ENCODE measurements around the gene CLDND2.

The CLDND2 gene

DNA sequence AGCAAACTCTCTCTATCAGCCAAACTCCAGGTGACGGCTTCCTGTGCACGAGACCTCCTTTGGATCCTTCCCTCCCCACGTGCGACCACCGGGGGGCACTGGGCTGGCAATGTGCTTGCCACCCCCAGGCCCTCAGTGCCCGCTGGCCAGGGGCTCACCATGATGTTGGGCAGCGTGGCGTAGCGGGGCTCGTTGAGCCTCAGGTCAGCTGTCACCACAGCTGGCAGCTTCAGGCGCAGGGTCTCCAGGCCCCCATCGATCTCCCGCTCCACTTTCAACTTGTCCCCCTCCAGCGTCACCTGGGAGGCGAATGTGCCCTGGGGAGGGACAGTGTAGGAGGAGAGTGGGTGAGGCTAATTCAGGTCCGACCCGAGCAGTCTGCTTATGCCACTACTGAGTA, 22.1 kb downstream of the CLDND2 start:
- in situ Hi-C loops (cut with HindIII; ENCODE audit: low pct_ligation_motif_present, low sequenced_read_pairs): no loop called here
- no peak overlapping the region for H3K27ac ChIP-seq
- H3K36me3 ChIP-seq (replicated peaks): peaks cover 6% of the 10 kb centered on the region
- H3K27me3 ChIP-seq (replicated peaks): no peaks in the 10 kb centered on the region
- no peak overlapping the region for H3K4me3 ChIP-seq (ENCODE audit: low read depth, low read length)
- TF ChIP-seq, protein P1, sequence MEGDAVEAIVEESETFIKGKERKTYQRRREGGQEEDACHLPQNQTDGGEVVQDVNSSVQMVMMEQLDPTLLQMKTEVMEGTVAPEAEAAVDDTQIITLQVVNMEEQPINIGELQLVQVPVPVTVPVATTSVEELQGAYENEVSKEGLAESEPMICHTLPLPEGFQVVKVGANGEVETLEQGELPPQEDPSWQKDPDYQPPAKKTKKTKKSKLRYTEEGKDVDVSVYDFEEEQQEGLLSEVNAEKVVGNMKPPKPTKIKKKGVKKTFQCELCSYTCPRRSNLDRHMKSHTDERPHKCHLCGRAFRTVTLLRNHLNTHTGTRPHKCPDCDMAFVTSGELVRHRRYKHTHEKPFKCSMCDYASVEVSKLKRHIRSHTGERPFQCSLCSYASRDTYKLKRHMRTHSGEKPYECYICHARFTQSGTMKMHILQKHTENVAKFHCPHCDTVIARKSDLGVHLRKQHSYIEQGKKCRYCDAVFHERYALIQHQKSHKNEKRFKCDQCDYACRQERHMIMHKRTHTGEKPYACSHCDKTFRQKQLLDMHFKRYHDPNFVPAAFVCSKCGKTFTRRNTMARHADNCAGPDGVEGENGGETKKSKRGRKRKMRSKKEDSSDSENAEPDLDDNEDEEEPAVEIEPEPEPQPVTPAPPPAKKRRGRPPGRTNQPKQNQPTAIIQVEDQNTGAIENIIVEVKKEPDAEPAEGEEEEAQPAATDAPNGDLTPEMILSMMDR (IDR thresholded peaks at IDR 0.05; ENCODE audit: low read depth, low read length, missing control alignments): peak; percentile 13
- no peak for DNase-seq

DNA sequence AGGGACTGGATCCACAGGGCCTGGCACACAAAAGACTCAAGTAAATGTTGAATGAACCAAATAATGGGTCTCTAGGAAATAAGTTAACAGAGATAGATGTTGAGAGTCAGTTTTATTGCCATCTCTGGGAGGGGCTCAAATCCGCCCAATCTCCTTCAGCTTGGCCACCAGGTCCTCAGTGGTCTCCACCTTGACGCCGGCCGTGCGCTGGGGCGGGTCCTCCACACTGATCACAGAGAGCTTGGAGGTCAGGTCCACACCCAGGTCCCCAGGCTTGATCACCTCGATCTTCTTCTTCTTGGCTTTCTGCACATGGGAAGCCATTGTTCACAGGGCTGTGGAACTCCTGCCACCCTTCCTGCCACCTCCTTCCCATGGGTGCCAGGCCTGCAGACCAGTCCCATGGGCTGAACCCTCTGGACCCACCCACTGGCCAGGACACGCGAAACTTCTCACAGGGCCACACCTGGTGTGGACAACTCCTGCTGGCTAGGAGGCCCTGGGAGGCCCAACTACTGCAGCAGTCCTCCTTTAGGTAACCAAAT, 23.7 kb downstream of the CLDND2 start:
- Histone ChIP-seq H3K27ac (no peak overlapping the region), H3K4me3 (ENCODE audit: low read depth, low read length) (no peak overlapping the region), H3K36me3 (replicated peaks) (no peaks in the 10 kb centered on the region)

DNA sequence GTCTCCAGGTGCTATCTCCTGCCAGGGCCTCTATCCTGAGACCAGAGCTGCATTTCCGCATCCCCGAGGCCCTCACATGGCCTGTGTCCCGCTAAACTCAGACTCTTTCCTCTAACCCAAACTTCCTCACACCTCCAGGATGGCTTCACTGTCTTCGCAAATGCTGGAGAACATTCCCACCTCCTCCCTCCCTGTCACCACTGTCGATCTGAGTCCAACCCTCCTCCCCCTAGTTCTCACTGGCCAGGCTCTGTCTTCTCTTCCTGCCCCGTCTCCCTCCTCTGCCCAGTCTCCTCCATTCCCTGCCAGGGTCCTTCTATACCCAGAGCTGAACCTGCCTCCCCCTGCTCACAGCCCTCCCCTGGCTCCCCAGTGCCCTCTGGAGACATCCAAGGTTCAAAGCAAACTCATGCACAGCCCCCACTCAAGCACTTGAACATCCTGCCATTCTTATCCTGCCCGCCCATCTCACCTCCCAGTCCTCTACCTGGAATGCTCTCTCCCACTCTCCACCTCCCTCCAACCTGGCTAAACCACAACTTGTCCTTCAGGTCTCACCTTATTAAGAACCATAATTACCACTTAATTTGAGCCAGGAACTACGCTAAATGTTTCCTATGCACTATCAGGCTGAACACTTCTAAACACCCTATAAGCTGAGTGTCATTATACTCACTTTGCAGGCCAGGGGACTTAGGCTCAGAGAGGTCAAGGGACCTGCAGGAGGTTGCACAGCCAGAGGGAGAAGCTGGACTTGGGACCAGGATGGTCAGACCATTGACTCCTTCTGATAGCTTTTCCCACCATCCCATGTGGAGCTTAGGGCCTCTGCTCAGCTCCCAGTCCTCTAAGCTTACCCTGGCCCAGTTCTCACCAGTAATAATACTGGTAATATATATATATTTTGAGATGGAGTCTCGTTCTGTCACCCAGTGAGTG, 25.9 kb downstream of the CLDND2 start:
- Histone ChIP-seq H3K36me3 (replicated peaks) (no peaks in the 10 kb centered on the region), H3K27ac (no peak overlapping the region), H3K4me3 (ENCODE audit: low read depth, low read length) (no peak overlapping the region), H3K27me3 (replicated peaks) (no peaks in the 10 kb centered on the region)
- no peak for DNase-seq
- in situ Hi-C loops (cut with HindIII; ENCODE audit: low pct_ligation_motif_present, low sequenced_read_pairs): no loop called here
- TF ChIP-seq, protein P1 (IDR thresholded peaks at IDR 0.05; ENCODE audit: low read depth, low read length, missing control alignments): no peak

More for the DNA sequence above, 23.7 kb downstream of the CLDND2 start:
- in situ Hi-C loops (cut with HindIII; ENCODE audit: low pct_ligation_motif_present, low sequenced_read_pairs): no loop called here
- no peak for DNase-seq
- TF ChIP-seq, protein P1 (IDR thresholded peaks at IDR 0.05; ENCODE audit: low read depth, low read length, missing control alignments): no peak
- no peaks in the 10 kb centered on the region for H3K27me3 ChIP-seq (replicated peaks)

DNA sequence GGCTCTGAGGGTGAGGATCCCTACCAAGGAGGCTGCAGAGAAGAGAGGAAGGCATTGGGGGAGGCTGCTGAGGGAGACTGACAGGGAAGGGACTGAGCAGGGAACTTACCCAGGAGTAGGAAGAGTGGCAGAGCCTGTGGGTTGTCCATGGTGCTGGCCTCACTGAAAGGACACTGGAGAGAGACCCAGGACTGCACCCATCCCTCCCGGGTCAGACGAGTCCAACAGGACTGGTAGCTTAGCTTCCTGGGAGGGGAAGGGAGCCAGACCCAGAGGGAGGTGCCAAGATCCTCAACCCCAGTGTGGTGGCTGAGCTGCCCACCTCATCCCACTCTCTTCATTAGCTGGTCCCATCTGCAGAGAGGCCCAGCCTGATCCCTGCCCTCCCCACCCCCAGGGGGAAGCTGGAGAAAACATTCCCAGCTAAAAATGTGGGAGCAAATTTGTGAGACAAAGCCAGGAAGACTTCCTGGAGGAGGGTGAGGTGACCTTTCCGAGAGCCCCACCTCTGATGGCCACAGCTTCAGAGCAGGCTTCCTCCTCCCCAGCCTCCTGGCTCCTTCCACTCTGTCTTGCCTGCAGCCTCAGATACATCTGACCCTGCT, 26.7 kb downstream of the CLDND2 start, which contains the start of gene VSIG10L:
VSIG10L (minus strand) TSS at position 164 of the 605 bp plus-strand sequence; CDS start at position 149, 15 bp downstream.
- Histone ChIP-seq H3K4me3 (ENCODE audit: low read depth, low read length) (no peak within 1 kb of the TSS), H3K27me3 (replicated peaks) (no peaks in the 10 kb centered on the region), H3K36me3 (replicated peaks) (no peaks in the 10 kb centered on the region), H3K27ac (no peak within 1 kb of the TSS)
- DNase-seq: no peak
- in situ Hi-C loops (cut with HindIII; ENCODE audit: low pct_ligation_motif_present, low sequenced_read_pairs): no loop called here
- TF ChIP-seq, protein P1 (IDR thresholded peaks at IDR 0.05; ENCODE audit: low read depth, low read length, missing control alignments): no peak

DNA sequence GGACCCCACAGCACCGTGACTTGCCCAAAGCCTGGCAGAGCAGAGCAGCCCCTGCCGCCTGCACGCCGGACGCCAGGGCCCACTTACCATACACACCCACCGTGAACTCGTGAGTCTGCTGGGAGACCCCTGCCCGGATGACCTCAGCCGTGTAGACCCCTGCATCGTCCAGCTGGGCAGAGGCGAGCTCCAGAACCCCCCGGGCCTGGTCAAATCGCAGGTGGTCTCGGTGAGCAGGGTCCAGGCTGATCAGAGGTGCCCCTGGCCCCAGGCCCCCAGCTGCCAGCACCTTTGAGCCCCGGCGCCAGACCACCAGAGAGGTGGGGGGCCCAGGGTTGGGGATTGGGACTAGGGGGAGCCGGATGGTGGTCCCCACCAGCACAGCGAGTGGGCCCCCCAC, 27.7 kb downstream of the CLDND2 start:
- TF ChIP-seq, protein P1 (IDR thresholded peaks at IDR 0.05; ENCODE audit: low read depth, low read length, missing control alignments): no peak
- Histone ChIP-seq H3K36me3 (replicated peaks) (no peaks in the 10 kb centered on the region), H3K4me3 (ENCODE audit: low read depth, low read length) (no peak overlapping the region), H3K27ac (no peak overlapping the region), H3K27me3 (replicated peaks) (no peaks in the 10 kb centered on the region)
- no peak for DNase-seq
- in situ Hi-C loops (cut with HindIII; ENCODE audit: low pct_ligation_motif_present, low sequenced_read_pairs): no loop called here
